ENCODE measurements around the gene DOCK3.

DNA sequence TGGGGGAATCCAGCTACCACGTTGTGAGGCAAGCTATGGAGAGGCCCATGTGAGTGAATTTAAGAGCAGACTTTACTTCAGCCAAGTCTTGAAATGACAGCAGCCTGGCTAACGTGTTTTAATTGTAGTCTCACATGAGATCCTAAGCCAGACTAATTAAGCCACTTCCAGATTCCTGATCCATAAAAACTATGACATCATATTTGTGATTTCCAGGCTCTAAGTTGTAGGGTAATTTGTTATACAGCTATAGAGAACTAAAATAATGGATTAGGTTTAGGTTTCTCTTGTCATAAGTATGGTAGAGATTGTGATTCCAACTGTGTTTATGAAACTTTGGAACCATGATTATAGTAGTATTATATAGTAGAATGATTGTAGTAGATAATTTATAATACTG, 329.5 kb downstream of the DOCK3 start:
- TF ChIP-seq RFX5 (IDR thresholded peaks at IDR 0.05; ENCODE audit: low read depth, low read length) = no peak
- TF ChIP-seq CTCF (IDR thresholded peaks at IDR 0.05 in 2 of 3, conservative IDR thresholded peaks at IDR 0.05 in 1 of 3; ENCODE audit: control insufficient read depth in 2 of 3, extremely low read depth in 1 of 3, insufficient read depth in 1 of 3, low read depth in 3 of 3, low read length in 3 of 3) = no peak
- TF ChIP-seq BMI1 (IDR thresholded peaks at IDR 0.05; ENCODE audit: borderline replicate concordance) = no peak
- no peak for TF ChIP-seq TCF12 (IDR thresholded peaks at IDR 0.05; ENCODE audit: low read depth, low read length)
